ENCODE results near the gene SBNO2. TPM values are rescaled to one million over a fixed set of nuclear protein-coding genes. Genes with fewer than 3 reads are reported as not detected.
A peak's percentile ranks its signal among the peaks of the same experiment; 100 is the strongest.

Gene SBNO2
- total RNA-seq, 2 donors from 2014 or later: 14.7 to 17.7 TPM

GRCh38 chr19:1111641-1112267 is 62.3 kb downstream of the SBNO2 start:
- Histone ChIP-seq H3K4me3 (no peak overlapping the region), H3K4me1 (peaks cover 0 to 31% of the 10 kb centered on the region in 2 donors), H3K27me3 (no peaks in the 10 kb centered on the region), H3K9me3 (no peaks in the 10 kb centered on the region), H3K27ac (peak overlapping the region; percentile 80 to 89), H3K36me3 (peaks cover 75% of the 10 kb centered on the region)
- TF ChIP-seq CTCF (IDR thresholded peaks at IDR 0.05): no peak
- DNase-seq (ENCODE audit: low spot score): no peak

- Histone ChIP-seq H3K27ac (peak overlapping the region in 1 of 2 donors; percentile 89), H3K36me3 (peaks cover 75% of the 10 kb centered on the region), H3K27me3 (no peaks in the 10 kb centered on the region), H3K4me1 (peaks cover 0 to 38% of the 10 kb centered on the region in 2 donors), H3K4me3 (no peak overlapping the region), H3K9me3 (no peaks in the 10 kb centered on the region)
- no peak for DNase-seq (ENCODE audit: low spot score)
- TF ChIP-seq CTCF (IDR thresholded peaks at IDR 0.05): no peak
Observed at GRCh38 chr19:1110809-1111640, 63.0 kb downstream of the SBNO2 start.

- peaks cover 68% of the 10 kb centered on the region for H3K36me3 ChIP-seq
- peaks cover 0 to 48% of the 10 kb centered on the region in 2 donors for H3K4me1 ChIP-seq
- no peak overlapping the region for H3K4me3 ChIP-seq
- H3K9me3 ChIP-seq: no peaks in the 10 kb centered on the region
- no peak for DNase-seq (ENCODE audit: low spot score)
- TF ChIP-seq CTCF (IDR thresholded peaks at IDR 0.05): no peak
- no peaks in the 10 kb centered on the region for H3K27me3 ChIP-seq
- H3K27ac ChIP-seq: no peak overlapping the region
Observed at GRCh38 chr19:1109697-1110671, 64.1 kb downstream of the SBNO2 start.

GRCh38 chr19:1109032-1109551 is 65.0 kb downstream of the SBNO2 start:
- no peak overlapping the region for H3K4me3 ChIP-seq
- H3K4me1 ChIP-seq: peaks cover 0 to 47% of the 10 kb centered on the region in 2 donors
- H3K9me3 ChIP-seq: no peaks in the 10 kb centered on the region
- H3K27me3 ChIP-seq: no peaks in the 10 kb centered on the region
- no peak for TF ChIP-seq CTCF (IDR thresholded peaks at IDR 0.05)
- H3K27ac ChIP-seq: no peak overlapping the region
- DNase-seq (ENCODE audit: low spot score): no peak
- peaks cover 61% of the 10 kb centered on the region for H3K36me3 ChIP-seq

- Histone ChIP-seq H3K4me1 (peaks cover 0 to 42% of the 10 kb centered on the region in 2 donors), H3K36me3 (peaks cover 56% of the 10 kb centered on the region), H3K27me3 (no peaks in the 10 kb centered on the region), H3K9me3 (no peaks in the 10 kb centered on the region), H3K27ac (no peak overlapping the region), H3K4me3 (no peak overlapping the region)
- TF ChIP-seq CTCF (IDR thresholded peaks at IDR 0.05): no peak
- DNase-seq (ENCODE audit: low spot score): no peak
Observed at GRCh38 chr19:1108291-1109031, 65.6 kb downstream of the SBNO2 start.
